Breast epithelium (tissue), 3 donors: Measurements from ENCODE around the gene FCMR.
A peak's percentile ranks its signal among the peaks of the same experiment; 100 is the strongest.

Experiments used
- POLR2AphosphoS5 ChIP-seq, 3 donors: sonication (generic); formaldehyde crosslinking; IDR thresholded peaks; one replicate each; pipeline ENCODE4 v1.6.1; 2017; ENCODE audit warnings: antibody characterized with exemption in 3 of 3
- TF ChIP-seq, protein P1 (sequence below), 3 donors: fragments of 450-650 bp; IDR thresholded peaks; one replicate each; pipeline ENCODE4 v1.5.1; 2016 to 2017; ENCODE audit warnings: antibody characterized with exemption in 3 of 3, mild to moderate bottlenecking in 3 of 3, moderate library complexity in 3 of 3

DNA sequence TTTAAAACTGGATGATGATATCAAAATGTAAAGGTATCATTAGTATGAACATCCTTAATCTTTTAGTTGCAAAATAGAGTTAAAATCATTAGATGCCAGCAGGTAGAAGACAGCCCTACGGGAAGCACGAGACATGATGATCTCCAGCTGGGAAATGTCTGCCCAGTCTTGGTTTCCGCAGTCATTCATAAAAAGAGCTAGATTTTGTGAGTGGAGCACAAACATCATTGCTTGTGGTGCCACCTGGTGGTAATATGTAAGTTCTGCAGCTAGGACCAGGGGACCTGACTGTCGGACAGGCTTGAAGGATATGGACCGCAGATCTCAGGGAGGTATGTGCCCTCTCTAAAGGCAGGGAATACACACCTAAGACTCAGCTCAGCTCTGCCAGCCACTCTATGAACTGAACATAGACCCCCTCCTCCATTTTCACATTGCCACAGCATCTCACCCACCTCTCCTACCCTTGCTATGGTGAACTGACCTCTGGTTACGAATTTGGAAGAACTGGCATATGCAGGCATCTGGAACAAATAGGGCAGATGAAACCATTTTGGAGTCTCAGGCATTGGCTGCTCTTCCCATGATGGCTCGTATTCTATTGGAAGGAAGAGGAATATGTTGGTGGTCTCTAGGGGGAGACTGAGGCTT is 9.2 kb downstream of the FCMR start:
- TF ChIP-seq, protein P1, sequence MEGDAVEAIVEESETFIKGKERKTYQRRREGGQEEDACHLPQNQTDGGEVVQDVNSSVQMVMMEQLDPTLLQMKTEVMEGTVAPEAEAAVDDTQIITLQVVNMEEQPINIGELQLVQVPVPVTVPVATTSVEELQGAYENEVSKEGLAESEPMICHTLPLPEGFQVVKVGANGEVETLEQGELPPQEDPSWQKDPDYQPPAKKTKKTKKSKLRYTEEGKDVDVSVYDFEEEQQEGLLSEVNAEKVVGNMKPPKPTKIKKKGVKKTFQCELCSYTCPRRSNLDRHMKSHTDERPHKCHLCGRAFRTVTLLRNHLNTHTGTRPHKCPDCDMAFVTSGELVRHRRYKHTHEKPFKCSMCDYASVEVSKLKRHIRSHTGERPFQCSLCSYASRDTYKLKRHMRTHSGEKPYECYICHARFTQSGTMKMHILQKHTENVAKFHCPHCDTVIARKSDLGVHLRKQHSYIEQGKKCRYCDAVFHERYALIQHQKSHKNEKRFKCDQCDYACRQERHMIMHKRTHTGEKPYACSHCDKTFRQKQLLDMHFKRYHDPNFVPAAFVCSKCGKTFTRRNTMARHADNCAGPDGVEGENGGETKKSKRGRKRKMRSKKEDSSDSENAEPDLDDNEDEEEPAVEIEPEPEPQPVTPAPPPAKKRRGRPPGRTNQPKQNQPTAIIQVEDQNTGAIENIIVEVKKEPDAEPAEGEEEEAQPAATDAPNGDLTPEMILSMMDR (IDR thresholded peaks at IDR 0.05) = peak; percentile 80 to 90 (median 84)
- TF ChIP-seq POLR2AphosphoS5 (IDR thresholded peaks at IDR 0.05) = no peak
